ENCODE measurements around the gene LRRC4C. TPM values are rescaled to one million over a fixed set of nuclear protein-coding genes. Genes with fewer than 3 reads are reported as not detected.
A peak's percentile ranks its signal among the peaks of the same experiment; 100 is the strongest.
"Not testable (repeated sequence)": the region's sequence is repeated elsewhere in the genome, so short reads cannot be mapped to it uniquely, and the experiment has no call there.

Gene LRRC4C
- polyA plus RNA-seq, 1 donor = 3.9 TPM

- H3K4me3 ChIP-seq (ENCODE audit: low read length) = no peak overlapping the region
- 100% methylated on average over 1 of the region's 3 CpGs for WGBS (ENCODE audit: insufficient coverage, low lambda C conversion rate)
- H3K27ac ChIP-seq (ENCODE audit: low read length) = no peak overlapping the region
- DNase-seq = no peak
- H3K36me3 ChIP-seq (ENCODE audit: control insufficient read depth, insufficient read depth, low read length) = no peaks in the 10 kb centered on the region
- H3K9me3 ChIP-seq (ENCODE audit: control insufficient read depth, low read depth, low read length) = no peaks in the 10 kb centered on the region
- H3K27me3 ChIP-seq (ENCODE audit: control insufficient read depth, insufficient read depth, low read length) = no peaks in the 10 kb centered on the region
- no peaks in the 10 kb centered on the region for H3K4me1 ChIP-seq (ENCODE audit: control insufficient read depth, insufficient read depth, low read length)
Observed at GRCh38 chr11:40544162-40544561, 915.3 kb downstream of the LRRC4C start.

- Histone ChIP-seq H3K4me1 (ENCODE audit: control insufficient read depth, insufficient read depth, low read length) (no peaks in the 10 kb centered on the region), H3K27me3 (ENCODE audit: control insufficient read depth, insufficient read depth, low read length) (no peaks in the 10 kb centered on the region), H3K36me3 (ENCODE audit: control insufficient read depth, insufficient read depth, low read length) (no peaks in the 10 kb centered on the region), H3K27ac (ENCODE audit: low read length) (no peak overlapping the region), H3K4me3 (ENCODE audit: low read length) (no peak overlapping the region), H3K9me3 (ENCODE audit: control insufficient read depth, low read depth, low read length) (no peaks in the 10 kb centered on the region)
- WGBS (ENCODE audit: insufficient coverage, low lambda C conversion rate) = 88% methylated on average over 1 of the region's 1 CpG
- no peak for DNase-seq
Observed at GRCh38 chr11:40542821-40543220, 916.6 kb downstream of the LRRC4C start.

GRCh38 chr11:40537734-40538133 is 921.7 kb downstream of the LRRC4C start:
- Histone ChIP-seq H3K4me1 (ENCODE audit: control insufficient read depth, insufficient read depth, low read length) (no peaks in the 10 kb centered on the region), H3K9me3 (ENCODE audit: control insufficient read depth, low read depth, low read length) (no peaks in the 10 kb centered on the region), H3K4me3 (ENCODE audit: low read length) (no peak overlapping the region), H3K27me3 (ENCODE audit: control insufficient read depth, insufficient read depth, low read length) (no peaks in the 10 kb centered on the region), H3K27ac (ENCODE audit: low read length) (no peak overlapping the region), H3K36me3 (ENCODE audit: control insufficient read depth, insufficient read depth, low read length) (no peaks in the 10 kb centered on the region)
- WGBS (ENCODE audit: insufficient coverage, low lambda C conversion rate) = 100% methylated on average over 1 of the region's 3 CpGs
- no peak for DNase-seq

GRCh38 chr11:40522080-40522479 is 937.4 kb downstream of the LRRC4C start:
- WGBS (ENCODE audit: insufficient coverage, low lambda C conversion rate) = no CpG with 5 or more reads among the region's 6 CpGs
- H3K27me3 ChIP-seq (ENCODE audit: control insufficient read depth, insufficient read depth, low read length); H3K36me3 ChIP-seq (ENCODE audit: control insufficient read depth, insufficient read depth, low read length); H3K9me3 ChIP-seq (ENCODE audit: control insufficient read depth, low read depth, low read length); H3K4me3 ChIP-seq (ENCODE audit: low read length); H3K27ac ChIP-seq (ENCODE audit: low read length); DNase-seq; H3K4me1 ChIP-seq (ENCODE audit: control insufficient read depth, insufficient read depth, low read length): not testable (repeated sequence)

- H3K27me3 ChIP-seq (ENCODE audit: control insufficient read depth, insufficient read depth, low read length) = no peaks in the 10 kb centered on the region
- H3K36me3 ChIP-seq (ENCODE audit: control insufficient read depth, insufficient read depth, low read length) = no peaks in the 10 kb centered on the region
- H3K9me3 ChIP-seq (ENCODE audit: control insufficient read depth, low read depth, low read length) = no peaks in the 10 kb centered on the region
- 100% methylated on average over 1 of the region's 3 CpGs for WGBS (ENCODE audit: insufficient coverage, low lambda C conversion rate)
- DNase-seq = no peak
- no peak overlapping the region for H3K4me3 ChIP-seq (ENCODE audit: low read length)
- no peaks in the 10 kb centered on the region for H3K4me1 ChIP-seq (ENCODE audit: control insufficient read depth, insufficient read depth, low read length)
- no peak overlapping the region for H3K27ac ChIP-seq (ENCODE audit: low read length)
Observed at GRCh38 chr11:40517122-40517521, 942.3 kb downstream of the LRRC4C start.

GRCh38 chr11:40514124-40514523 is 945.3 kb downstream of the LRRC4C start:
- WGBS (ENCODE audit: insufficient coverage, low lambda C conversion rate) = no CpG with 5 or more reads among the region's 1 CpG
- no peaks in the 10 kb centered on the region for H3K9me3 ChIP-seq (ENCODE audit: control insufficient read depth, low read depth, low read length)
- peak; percentile 2 to 6 for DNase-seq
- H3K4me1 ChIP-seq (ENCODE audit: control insufficient read depth, insufficient read depth, low read length) = no peaks in the 10 kb centered on the region
- H3K4me3 ChIP-seq (ENCODE audit: low read length) = no peak overlapping the region
- no peak overlapping the region for H3K27ac ChIP-seq (ENCODE audit: low read length)
- H3K27me3 ChIP-seq (ENCODE audit: control insufficient read depth, insufficient read depth, low read length) = no peaks in the 10 kb centered on the region
- no peaks in the 10 kb centered on the region for H3K36me3 ChIP-seq (ENCODE audit: control insufficient read depth, insufficient read depth, low read length)

DNA sequence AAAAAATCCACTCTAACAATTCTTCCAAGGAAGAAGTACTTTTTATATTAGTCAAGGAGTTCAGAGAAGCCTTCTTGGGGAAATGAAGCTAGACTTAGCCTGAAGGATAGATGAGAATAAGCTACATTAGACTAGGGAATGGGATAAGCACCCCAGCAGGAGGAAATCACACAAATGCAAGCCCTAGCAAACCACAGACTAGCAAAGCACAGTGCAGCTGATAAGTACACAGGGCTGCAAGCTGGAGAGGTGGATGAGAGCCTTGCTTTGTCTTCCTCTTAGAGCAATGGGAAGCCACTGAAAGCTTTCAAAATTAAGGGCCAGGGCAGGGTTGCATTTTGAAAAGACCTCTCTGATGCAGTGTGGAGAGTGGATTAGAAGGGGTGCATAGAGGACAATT is 946.2 kb downstream of the LRRC4C start:
- H3K9me3 ChIP-seq (ENCODE audit: control insufficient read depth, low read depth, low read length) = no peaks in the 10 kb centered on the region
- no peaks in the 10 kb centered on the region for H3K36me3 ChIP-seq (ENCODE audit: control insufficient read depth, insufficient read depth, low read length)
- H3K27ac ChIP-seq (ENCODE audit: low read length) = no peak overlapping the region

DNA sequence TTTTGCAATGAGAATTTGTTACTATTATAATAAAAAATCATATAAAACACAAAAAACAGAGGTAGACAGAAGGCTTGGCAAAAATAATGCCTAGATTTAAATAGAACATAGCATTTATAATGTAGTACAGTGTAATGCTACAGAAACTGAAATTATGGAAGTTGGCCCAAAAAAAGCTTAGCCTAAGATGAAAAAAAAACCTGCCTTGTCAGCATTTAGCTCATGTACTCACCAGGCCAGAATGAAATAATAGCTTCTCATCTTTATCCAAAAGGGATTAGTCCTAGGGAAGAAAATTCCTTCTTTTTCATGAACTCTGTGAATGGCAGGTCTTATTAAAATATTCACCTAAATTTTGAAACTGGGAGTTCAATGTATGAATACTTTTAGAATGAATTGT is 951.1 kb downstream of the LRRC4C start:
- Histone ChIP-seq H3K27ac (ENCODE audit: low read length) (no peak overlapping the region), H3K36me3 (ENCODE audit: control insufficient read depth, insufficient read depth, low read length) (no peaks in the 10 kb centered on the region), H3K27me3 (ENCODE audit: control insufficient read depth, insufficient read depth, low read length) (no peaks in the 10 kb centered on the region), H3K9me3 (ENCODE audit: control insufficient read depth, low read depth, low read length) (no peaks in the 10 kb centered on the region), H3K4me1 (ENCODE audit: control insufficient read depth, insufficient read depth, low read length) (no peaks in the 10 kb centered on the region), H3K4me3 (ENCODE audit: low read length) (no peak overlapping the region)
- no peak for DNase-seq

More for the DNA sequence above, 946.2 kb downstream of the LRRC4C start:
- Histone ChIP-seq H3K4me3 (ENCODE audit: low read length) (no peak overlapping the region), H3K27me3 (ENCODE audit: control insufficient read depth, insufficient read depth, low read length) (no peaks in the 10 kb centered on the region), H3K4me1 (ENCODE audit: control insufficient read depth, insufficient read depth, low read length) (no peaks in the 10 kb centered on the region)
- no peak for DNase-seq

DNA sequence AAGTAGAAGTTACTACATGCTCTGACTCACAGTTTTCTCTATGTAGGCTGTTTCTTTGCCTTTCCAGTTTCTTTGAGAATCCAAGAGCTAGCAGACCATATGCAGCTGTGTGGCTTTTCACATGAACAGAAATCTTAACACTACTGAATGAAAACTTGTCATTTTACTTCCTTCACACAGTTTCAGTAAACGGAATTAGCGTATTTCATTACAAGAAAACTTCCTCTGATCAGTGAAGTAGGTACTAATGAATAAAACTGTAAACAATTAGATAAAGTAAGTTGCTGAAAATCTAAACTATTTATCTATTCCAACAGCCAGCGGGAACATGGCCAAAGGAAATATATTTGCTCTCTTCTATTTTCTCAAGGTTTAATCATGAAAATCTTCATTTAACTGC is 953.2 kb downstream of the LRRC4C start:
- 100% methylated on average over 3 of the region's 3 CpGs for WGBS (ENCODE audit: insufficient coverage, low lambda C conversion rate)
- no peak for DNase-seq
- H3K36me3 ChIP-seq (ENCODE audit: control insufficient read depth, insufficient read depth, low read length) = no peaks in the 10 kb centered on the region

DNA sequence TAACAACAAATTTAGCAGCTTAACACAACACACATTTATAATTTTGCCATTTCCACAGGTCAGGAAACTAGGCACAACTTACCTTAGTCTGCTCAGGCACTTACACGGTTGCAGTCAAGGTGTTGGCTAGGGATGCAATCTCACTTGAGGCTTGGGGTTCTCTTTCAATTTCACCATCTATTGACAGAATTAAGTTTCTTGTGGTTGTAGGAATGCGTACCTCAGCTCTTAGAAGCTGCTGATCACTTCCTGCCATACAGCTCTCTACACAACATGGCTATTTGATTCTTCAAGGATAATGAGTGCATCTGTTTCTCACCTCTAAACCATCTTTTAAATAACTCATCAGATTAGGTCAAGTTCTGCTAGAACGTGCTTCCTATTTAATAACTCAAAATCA is 968.1 kb downstream of the LRRC4C start:
- no peak overlapping the region for H3K27ac ChIP-seq (ENCODE audit: low read length)
- WGBS (ENCODE audit: insufficient coverage, low lambda C conversion rate) = no CpG with 5 or more reads among the region's 3 CpGs
- H3K27me3 ChIP-seq (ENCODE audit: control insufficient read depth, insufficient read depth, low read length) = no peaks in the 10 kb centered on the region
- no peak for DNase-seq
- H3K4me1 ChIP-seq (ENCODE audit: control insufficient read depth, insufficient read depth, low read length) = no peaks in the 10 kb centered on the region
- H3K9me3 ChIP-seq (ENCODE audit: control insufficient read depth, low read depth, low read length) = no peaks in the 10 kb centered on the region
- no peaks in the 10 kb centered on the region for H3K36me3 ChIP-seq (ENCODE audit: control insufficient read depth, insufficient read depth, low read length)
- H3K4me3 ChIP-seq (ENCODE audit: low read length) = no peak overlapping the region

More for the DNA sequence above, 953.2 kb downstream of the LRRC4C start:
- H3K4me3 ChIP-seq (ENCODE audit: low read length) = no peak overlapping the region
- H3K4me1 ChIP-seq (ENCODE audit: control insufficient read depth, insufficient read depth, low read length) = no peaks in the 10 kb centered on the region
- H3K27ac ChIP-seq (ENCODE audit: low read length) = no peak overlapping the region
- no peaks in the 10 kb centered on the region for H3K9me3 ChIP-seq (ENCODE audit: control insufficient read depth, low read depth, low read length)
- H3K27me3 ChIP-seq (ENCODE audit: control insufficient read depth, insufficient read depth, low read length) = no peaks in the 10 kb centered on the region

GRCh38 chr11:40467771-40468170 is 991.7 kb downstream of the LRRC4C start:
- WGBS (ENCODE audit: insufficient coverage, low lambda C conversion rate) = no CpG with 5 or more reads among the region's 1 CpG
- Histone ChIP-seq H3K27ac (ENCODE audit: low read length) (no peak overlapping the region), H3K4me3 (ENCODE audit: low read length) (no peak overlapping the region), H3K9me3 (ENCODE audit: control insufficient read depth, low read depth, low read length) (no peaks in the 10 kb centered on the region), H3K4me1 (ENCODE audit: control insufficient read depth, insufficient read depth, low read length) (no peaks in the 10 kb centered on the region), H3K27me3 (ENCODE audit: control insufficient read depth, insufficient read depth, low read length) (no peaks in the 10 kb centered on the region), H3K36me3 (ENCODE audit: control insufficient read depth, insufficient read depth, low read length) (no peaks in the 10 kb centered on the region)
- no peak for DNase-seq

All from large intestine (tissue), 3 donors.